Activated naive CD4-positive, alpha-beta T cell treated with anti-CD3 and anti-CD28 coated beads, Interleukin-2, amount 10 ng/mL, durations not matched to agents 7 days and 5 days (primary cell): ENCODE data around the gene MED15.

Experiments
- CTCF ChIA-PET: fragments of 350-600 bp; sonication (Branson Sonifier 250); formaldehyde crosslinking; loops from one replicate; lab custom pipeline; 2021; ENCODE audit warnings: antibody characterized with exemption; lab: Charles Lee
- DNase-seq: peaks from one replicate; pipeline ENCODE4 v3.0.0-alpha.2; 2020
- H3K27ac Mint-ChIP-seq: one replicate; pipeline ENCODE4 v1.8.0; 2021; ENCODE audit warnings: mild to moderate bottlenecking, moderate library complexity, mixed read lengths
- H3K27me3 Mint-ChIP-seq: one replicate; pipeline ENCODE4 v1.8.0; 2021; ENCODE audit warnings: mild to moderate bottlenecking, mixed read lengths
- H3K36me3 Mint-ChIP-seq: one replicate; pipeline ENCODE4 v1.8.0; 2021; ENCODE audit warnings: mixed read lengths
- H3K4me1 Mint-ChIP-seq: one replicate; pipeline ENCODE4 v1.8.0; 2021; ENCODE audit warnings: mixed read lengths
- H3K4me3 Mint-ChIP-seq: one replicate; pipeline ENCODE4 v1.8.0; 2021; ENCODE audit warnings: mild to moderate bottlenecking, moderate library complexity, mixed read lengths
- H3K9me3 Mint-ChIP-seq: one replicate; pipeline ENCODE4 v1.8.0; 2021; ENCODE audit warnings: mixed read lengths

The MED15 gene

DNA sequence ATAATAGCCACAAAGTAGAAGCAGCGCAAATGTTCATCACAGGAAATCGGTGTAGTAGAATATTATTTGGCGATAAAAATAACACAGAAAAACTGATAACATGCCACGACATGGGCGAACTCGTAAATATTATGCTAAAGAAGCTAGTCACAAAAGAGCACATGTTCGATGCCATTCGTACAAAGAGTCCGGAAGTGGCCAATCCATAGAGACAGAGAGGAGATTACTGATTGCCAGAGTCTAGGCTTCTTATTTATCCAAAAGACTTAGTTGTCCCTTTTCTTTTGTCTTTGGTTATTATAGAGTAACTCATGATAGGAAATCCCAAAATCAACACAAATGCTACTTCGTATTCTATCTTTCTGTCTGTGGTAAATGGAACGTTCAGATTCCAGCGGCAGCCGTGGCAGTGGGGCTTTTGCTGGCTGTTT is 56.5 kb downstream of the MED15 start:
- peaks cover 5% of the 10 kb centered on the region for H3K9me3 Mint-ChIP-seq
- H3K27me3 Mint-ChIP-seq: no peaks in the 10 kb centered on the region
- H3K36me3 Mint-ChIP-seq: peaks cover 79% of the 10 kb centered on the region
- DNase-seq: no peak
- peaks cover 84% of the 10 kb centered on the region for H3K4me1 Mint-ChIP-seq
- CTCF ChIA-PET: interaction anchor here (0.6 to 5.1 kb wide), 20 partner anchors 9 to 146 kb away, joined by 3 to 45 read pairs (median 4); partner anchors contain the start of gene MED15
- H3K4me3 Mint-ChIP-seq: no peak overlapping the region
- peak overlapping the region; percentile 83 for H3K27ac Mint-ChIP-seq

DNA sequence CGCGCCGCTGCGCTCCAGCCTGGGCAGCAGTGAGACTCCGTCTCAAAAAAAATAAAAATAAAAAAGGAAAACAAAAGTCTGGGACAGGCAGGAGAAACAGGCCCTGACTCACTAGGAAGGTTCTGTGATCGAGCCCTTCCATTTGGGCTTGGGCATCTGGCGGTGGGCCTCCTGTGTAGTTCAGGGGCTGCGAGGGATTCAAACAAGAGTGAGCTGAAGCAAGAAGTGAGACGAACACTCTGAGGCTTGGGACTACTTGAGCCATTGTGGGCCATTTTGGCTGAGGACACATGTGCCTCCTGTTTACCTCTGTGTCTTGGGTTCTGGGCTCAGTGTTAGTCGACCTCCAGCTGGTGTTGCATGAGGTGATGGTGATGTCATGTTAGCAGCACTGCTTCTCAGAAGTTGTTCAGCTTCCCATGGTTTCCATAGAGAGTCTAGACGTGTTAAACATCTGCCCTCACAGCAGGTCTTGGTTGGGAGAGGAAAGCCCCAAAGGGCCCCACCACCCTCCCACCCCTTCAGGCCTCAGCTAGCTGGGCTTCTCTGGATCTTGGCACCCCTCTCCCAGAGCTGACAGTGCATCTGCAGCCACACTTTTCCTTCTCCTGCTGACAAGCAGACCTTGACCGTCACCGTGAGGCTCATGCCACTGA is 57.8 kb downstream of the MED15 start:
- H3K27ac Mint-ChIP-seq: peak overlapping the region; percentile 97
- DNase-seq: no peak

DNA sequence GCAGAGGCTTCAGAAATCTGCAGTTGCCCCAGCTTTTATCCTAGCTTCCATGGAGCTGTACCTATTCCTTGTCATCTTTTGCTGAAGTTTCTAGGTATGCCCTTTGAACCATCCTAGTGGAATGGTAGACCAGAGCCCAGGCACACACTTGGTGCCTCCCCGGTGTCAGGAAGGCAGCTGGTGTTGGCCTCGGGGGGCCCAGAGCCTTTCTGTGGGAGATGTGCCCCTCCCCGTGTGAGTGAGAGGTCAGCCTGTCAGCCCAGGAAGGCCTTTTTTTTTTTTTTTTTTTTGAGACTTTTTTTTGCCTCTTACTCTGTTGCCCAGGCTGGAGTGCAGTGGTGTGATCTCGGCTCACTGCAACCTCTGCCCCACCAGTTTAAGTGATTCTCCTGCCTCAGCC is 58.4 kb downstream of the MED15 start:
- Mint-ChIP-seq H3K9me3 (no peaks in the 10 kb centered on the region), H3K4me3 (peak overlapping the region; percentile 66), H3K4me1 (peaks cover 90% of the 10 kb centered on the region), H3K27me3 (no peaks in the 10 kb centered on the region), H3K27ac (peak overlapping the region; percentile 97), H3K36me3 (peaks cover 70% of the 10 kb centered on the region)
- CTCF ChIA-PET: interaction anchor here (1.3 to 5.1 kb wide), 5 partner anchors 9 to 176 kb away, joined by 3 to 45 read pairs (median 22); no protein-coding TSS in a partner anchor
- DNase-seq: no peak

More for the DNA sequence above, 57.8 kb downstream of the MED15 start:
- Mint-ChIP-seq H3K9me3 (no peaks in the 10 kb centered on the region), H3K36me3 (peaks cover 74% of the 10 kb centered on the region), H3K4me1 (peaks cover 86% of the 10 kb centered on the region), H3K27me3 (no peaks in the 10 kb centered on the region), H3K4me3 (no peak overlapping the region)
- CTCF ChIA-PET: interaction anchor here (1.2 to 5.1 kb wide), 11 partner anchors 9 to 59 kb away, joined by 3 to 45 read pairs (median 4); partner anchors contain the start of gene MED15

DNA sequence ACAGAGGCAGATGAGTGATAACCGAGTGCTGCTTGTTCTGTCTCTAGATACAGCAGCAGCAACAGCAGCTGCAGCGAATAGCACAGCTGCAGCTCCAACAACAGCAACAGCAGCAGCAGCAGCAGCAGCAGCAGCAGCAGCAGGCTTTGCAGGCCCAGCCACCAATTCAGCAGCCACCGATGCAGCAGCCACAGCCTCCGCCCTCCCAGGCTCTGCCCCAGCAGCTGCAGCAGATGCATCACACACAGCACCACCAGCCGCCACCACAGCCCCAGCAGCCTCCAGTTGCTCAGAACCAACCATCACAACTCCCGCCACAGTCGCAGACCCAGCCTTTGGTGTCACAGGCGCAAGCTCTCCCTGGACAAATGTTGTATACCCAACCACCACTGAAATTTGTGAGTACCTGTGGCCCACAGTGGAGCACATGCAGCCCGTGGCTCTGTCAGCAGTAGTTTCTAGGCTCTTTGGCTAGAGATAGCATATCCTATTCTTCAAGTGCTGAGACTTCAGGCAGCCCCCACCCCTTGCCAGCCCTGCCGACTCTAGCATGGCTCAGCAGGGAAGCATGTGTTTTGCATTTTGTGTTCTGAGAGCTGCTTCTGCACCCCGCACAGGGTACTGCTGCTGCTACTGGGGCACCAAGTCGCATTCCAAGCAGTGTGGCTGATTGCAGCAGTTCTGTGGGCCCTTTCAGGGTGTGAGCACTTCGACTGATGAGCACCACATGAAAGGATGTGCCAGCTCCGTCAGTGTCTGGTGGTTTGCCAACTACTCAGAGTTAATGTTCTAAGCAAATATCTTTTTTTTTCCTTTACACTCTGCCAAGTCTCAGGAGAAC is 59.2 kb downstream of the MED15 start:
- Mint-ChIP-seq H3K27ac (peak overlapping the region; percentile 97), H3K4me3 (peak overlapping the region; percentile 66), H3K4me1 (peaks cover 93% of the 10 kb centered on the region), H3K36me3 (peaks cover 77% of the 10 kb centered on the region), H3K27me3 (no peaks in the 10 kb centered on the region), H3K9me3 (no peaks in the 10 kb centered on the region)
- peak; percentile 74 for DNase-seq
- CTCF ChIA-PET: interaction anchor here (1.0 to 5.1 kb wide), 7 partner anchors 8 to 175 kb away, joined by 3 to 45 read pairs (median 5); no protein-coding TSS in a partner anchor

DNA sequence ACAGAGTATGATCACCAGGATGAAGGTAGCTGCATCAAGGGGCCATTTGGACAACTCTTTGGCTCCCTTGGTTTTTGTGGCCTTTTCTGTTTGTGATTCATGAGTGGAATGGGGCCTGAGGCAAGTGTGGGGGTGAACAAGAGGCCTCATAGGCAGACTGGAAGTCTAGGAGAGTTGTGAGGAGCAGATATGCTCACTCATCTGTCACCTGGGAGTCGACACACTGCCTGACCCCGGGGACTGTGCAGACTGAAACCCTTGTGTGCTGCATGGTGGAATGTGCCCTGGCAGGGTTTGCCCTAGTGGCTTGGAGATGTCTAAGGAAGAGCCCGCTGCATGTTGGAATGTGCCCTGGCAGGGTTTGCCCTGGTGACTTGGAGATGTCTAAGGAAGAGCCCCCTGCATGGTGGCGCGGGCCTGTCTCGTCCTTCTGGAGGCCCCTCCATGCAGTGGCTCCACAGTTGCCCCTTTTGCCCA is 60.0 kb downstream of the MED15 start:
- no peaks in the 10 kb centered on the region for H3K27me3 Mint-ChIP-seq
- H3K4me3 Mint-ChIP-seq: peak overlapping the region; percentile 13
- H3K4me1 Mint-ChIP-seq: peaks cover 97% of the 10 kb centered on the region
- DNase-seq: no peak
- peak overlapping the region; percentile 97 for H3K27ac Mint-ChIP-seq
- H3K36me3 Mint-ChIP-seq: peaks cover 82% of the 10 kb centered on the region
- H3K9me3 Mint-ChIP-seq: no peaks in the 10 kb centered on the region
- CTCF ChIA-PET: interaction anchor here (1.0 to 2.5 kb wide), 5 partner anchors 10 to 174 kb away, joined by 3 to 8 read pairs (median 5); no protein-coding TSS in a partner anchor

DNA sequence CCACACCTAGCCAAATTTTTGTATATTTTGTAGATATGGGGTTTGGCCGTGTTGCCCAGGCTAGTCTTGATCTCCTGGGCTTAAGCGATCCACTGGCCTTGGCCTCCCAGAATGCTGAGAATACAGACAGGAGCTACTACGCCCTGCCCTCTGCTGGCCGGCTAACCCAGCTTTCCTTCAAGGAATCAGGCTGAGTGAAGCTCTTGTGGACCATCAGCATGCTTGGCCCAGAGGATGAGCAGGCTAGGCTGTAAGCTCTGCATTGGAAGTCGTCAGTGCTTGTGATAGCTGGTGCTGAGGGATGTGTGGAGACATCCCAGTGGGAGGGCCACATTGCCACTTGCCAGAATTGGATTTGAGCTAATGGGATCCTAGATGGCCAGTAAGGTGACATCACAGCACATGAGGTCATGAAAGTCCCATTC is 60.6 kb downstream of the MED15 start:
- no peak overlapping the region for H3K4me3 Mint-ChIP-seq
- H3K27ac Mint-ChIP-seq: peak overlapping the region; percentile 97
- no peak for DNase-seq
- CTCF ChIA-PET: interaction anchor here (1.0 to 2.5 kb wide), 8 partner anchors 10 to 173 kb away, joined by 3 to 8 read pairs (median 4); no protein-coding TSS in a partner anchor
- peaks cover 93% of the 10 kb centered on the region for H3K4me1 Mint-ChIP-seq
- H3K36me3 Mint-ChIP-seq: peaks cover 83% of the 10 kb centered on the region
- H3K9me3 Mint-ChIP-seq: no peaks in the 10 kb centered on the region
- no peaks in the 10 kb centered on the region for H3K27me3 Mint-ChIP-seq

DNA sequence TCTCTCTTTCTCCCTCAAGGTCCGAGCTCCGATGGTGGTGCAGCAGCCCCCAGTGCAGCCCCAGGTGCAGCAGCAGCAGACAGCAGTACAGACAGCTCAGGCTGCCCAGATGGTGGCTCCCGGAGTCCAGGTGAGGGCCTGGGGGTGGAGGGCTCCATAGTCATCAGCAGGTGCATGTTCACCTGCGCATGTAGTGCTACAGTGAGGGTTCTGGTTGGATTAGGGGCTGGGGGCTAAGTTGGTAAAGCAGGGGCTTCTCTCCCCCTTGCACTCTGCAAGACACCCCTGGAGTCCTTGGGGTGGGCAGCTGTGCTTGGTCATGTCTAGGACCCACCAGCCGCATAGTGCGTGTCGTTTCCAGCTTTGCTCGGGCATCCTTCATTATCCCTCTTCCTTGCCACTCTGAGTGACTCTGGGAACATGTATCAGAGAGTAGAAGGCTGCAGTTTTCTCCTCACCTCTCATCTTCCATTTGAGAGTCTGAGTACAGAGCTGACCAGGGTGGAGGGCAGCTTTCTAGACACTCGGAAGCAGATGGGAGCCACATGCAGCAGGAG is 61.2 kb downstream of the MED15 start:
- Mint-ChIP-seq H3K36me3 (peaks cover 84% of the 10 kb centered on the region), H3K4me3 (peak overlapping the region; percentile 62), H3K4me1 (peaks cover 90% of the 10 kb centered on the region), H3K9me3 (no peaks in the 10 kb centered on the region), H3K27me3 (no peaks in the 10 kb centered on the region), H3K27ac (peak overlapping the region; percentile 97)
- CTCF ChIA-PET: interaction anchor here (0.9 to 2.5 kb wide), 8 partner anchors 9 to 152 kb away, joined by 3 to 8 read pairs (median 3); no protein-coding TSS in a partner anchor
- DNase-seq: no peak

DNA sequence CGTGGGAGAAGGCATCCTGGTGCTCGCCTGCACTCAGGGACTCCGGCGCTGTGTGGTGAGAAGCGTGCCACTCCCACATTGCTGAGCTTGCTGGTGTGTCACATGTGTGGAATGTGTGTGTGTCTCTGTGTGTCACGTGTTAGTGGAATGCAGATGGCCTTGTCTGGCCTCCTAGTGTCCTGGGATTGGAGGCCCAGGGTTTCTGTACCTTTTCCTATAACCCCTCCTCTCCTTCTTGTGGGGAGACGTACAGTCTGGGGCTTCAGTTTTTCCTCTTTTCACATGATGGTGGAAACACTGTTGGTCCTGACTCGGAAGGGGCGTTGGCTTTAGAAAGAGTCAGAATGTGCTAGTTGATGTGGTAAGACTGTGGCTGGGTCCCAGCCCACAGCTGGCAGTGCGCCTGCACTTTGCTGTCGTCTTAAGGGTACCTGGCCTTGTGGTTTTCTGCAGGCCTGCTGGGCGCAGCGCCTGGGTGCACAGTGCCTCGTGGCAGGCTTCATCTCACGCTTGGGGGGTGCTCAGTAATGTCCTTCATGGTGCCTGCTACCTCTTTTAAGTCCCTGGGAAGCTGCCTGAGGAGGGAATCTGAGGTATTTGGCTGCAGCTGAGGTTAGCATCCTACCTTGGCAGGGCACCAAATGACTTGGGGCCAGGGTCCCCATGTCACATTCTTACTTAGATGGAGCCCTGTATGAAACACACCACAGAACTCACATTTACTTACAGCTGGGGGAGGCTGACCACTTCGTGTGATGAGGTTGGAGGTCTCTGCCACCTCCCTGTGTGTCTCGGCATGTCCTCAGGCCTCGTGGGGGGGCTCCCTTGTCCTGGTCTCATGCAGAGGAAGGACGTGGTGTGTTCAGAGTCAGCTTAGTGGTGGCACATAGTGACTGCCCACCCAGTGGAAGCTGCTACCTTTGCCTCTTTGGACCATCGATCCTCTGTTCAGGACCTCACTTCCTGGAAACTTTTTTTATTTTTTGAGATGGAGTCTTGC is 61.9 kb downstream of the MED15 start:
- Mint-ChIP-seq H3K4me3 (peak overlapping the region; percentile 62), H3K9me3 (no peaks in the 10 kb centered on the region), H3K27ac (peak overlapping the region; percentile 97), H3K27me3 (no peaks in the 10 kb centered on the region), H3K4me1 (peaks cover 85% of the 10 kb centered on the region), H3K36me3 (peaks cover 84% of the 10 kb centered on the region)
- DNase-seq: peak; percentile 91
- CTCF ChIA-PET: interaction anchor here (0.9 to 2.5 kb wide), 8 partner anchors 9 to 152 kb away, joined by 3 to 8 read pairs (median 4); no protein-coding TSS in a partner anchor

DNA sequence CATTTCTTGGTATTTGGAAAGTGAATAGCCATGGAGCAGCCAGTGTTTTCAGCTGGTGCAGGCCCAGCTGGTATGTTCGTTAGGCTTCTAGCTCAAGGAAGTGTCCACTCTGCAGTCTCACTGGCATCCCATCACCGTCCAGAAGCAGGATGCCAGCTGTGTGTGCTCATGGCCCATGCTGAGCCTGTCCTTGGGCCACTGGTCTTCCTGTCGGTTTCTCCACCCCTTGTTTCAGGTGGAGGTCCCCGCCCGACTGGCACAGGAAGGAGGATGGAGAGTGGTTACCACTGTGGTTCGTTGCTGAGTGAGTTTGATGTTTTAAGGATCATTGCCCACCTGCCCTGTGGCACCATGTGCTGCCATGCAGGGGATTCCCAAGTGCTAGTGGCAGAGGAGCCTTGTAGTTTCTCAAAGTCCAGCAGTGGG is 63.7 kb downstream of the MED15 start:
- no peaks in the 10 kb centered on the region for H3K27me3 Mint-ChIP-seq
- H3K27ac Mint-ChIP-seq: peak overlapping the region; percentile 97
- H3K36me3 Mint-ChIP-seq: peaks cover 77% of the 10 kb centered on the region
- DNase-seq: peak; percentile 32
- H3K9me3 Mint-ChIP-seq: no peaks in the 10 kb centered on the region
- no peak overlapping the region for H3K4me3 Mint-ChIP-seq
- peaks cover 72% of the 10 kb centered on the region for H3K4me1 Mint-ChIP-seq
- CTCF ChIA-PET: interaction anchor here (0.7 to 1.9 kb wide), 13 partner anchors 9 to 153 kb away, joined by 3 to 8 read pairs (median 3); no protein-coding TSS in a partner anchor

DNA sequence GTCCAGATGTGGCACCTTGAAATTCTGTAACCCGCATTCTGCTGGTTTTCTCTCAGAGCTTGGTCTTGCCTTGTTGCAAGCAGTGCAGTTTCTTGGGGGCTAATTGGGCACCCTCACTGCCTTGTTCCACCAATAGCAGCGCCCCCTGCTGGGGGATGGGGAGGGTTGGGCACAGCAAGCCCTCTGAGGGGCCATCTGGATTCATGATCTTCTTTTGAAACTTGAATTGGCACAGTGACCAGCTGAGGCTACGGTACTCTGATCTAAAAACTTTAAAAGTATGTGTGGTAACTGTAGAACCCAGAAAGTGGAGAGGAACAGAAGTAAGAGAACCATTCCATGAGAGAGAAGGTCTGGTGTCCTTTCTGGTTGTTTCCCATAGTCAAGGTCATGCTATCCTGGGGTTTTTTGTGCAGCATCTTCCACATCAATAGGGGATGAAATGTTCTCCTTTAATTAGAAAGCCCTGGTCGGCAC is 64.2 kb downstream of the MED15 start:
- peak; percentile 68 for DNase-seq
- Mint-ChIP-seq H3K36me3 (peaks cover 76% of the 10 kb centered on the region), H3K4me1 (peaks cover 70% of the 10 kb centered on the region), H3K9me3 (no peaks in the 10 kb centered on the region), H3K27me3 (no peaks in the 10 kb centered on the region), H3K27ac (peak overlapping the region; percentile 97), H3K4me3 (no peak overlapping the region)
- CTCF ChIA-PET: interaction anchor here (0.8 to 1.9 kb wide), 11 partner anchors 9 to 154 kb away, joined by 3 to 8 read pairs (median 3); no protein-coding TSS in a partner anchor

DNA sequence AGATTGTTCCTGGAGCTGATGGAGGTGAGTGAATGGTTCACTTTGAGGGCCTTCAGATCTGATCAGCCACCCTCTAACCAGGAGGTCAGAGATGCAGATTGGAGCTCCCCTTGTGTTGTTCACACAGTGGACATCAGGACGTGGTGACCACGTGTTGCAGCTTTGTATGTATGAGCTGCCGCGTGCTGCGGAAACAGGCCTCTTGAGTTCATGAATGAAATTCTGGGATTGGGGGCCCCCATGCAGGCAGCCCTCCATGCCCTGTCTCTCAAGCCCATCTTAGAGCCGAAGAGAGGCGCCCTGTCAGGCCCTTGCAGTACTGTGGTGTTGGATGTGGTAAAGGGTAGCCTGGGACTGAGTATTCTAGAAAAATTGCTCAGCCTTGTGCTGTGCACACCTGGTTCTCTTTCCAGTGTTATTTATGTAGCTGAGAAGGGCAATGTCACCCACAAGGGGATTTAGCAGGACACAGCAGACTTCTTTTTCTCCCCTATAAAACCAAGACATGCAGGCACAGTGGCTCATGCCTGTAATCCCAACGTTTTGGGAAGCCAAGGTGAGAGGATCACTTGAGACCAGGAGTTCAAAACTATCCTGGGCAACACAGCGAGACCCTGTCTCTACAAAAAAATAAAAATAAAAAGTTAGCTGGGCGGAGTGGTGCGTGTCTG is 64.9 kb downstream of the MED15 start:
- DNase-seq: no peak
- H3K9me3 Mint-ChIP-seq: no peaks in the 10 kb centered on the region
- H3K4me1 Mint-ChIP-seq: peaks cover 64% of the 10 kb centered on the region
- no peaks in the 10 kb centered on the region for H3K27me3 Mint-ChIP-seq
- H3K4me3 Mint-ChIP-seq: no peak overlapping the region
- peaks cover 72% of the 10 kb centered on the region for H3K36me3 Mint-ChIP-seq
- H3K27ac Mint-ChIP-seq: no peak overlapping the region
- CTCF ChIA-PET: interaction anchor here (0.6 to 1.9 kb wide), 7 partner anchors 10 to 34 kb away, joined by 3 to 8 read pairs (median 4); no protein-coding TSS in a partner anchor
